AG04450 (cell line): Measurements from ENCODE around the gene TMEM120B. TPM values are rescaled to one million over a fixed set of nuclear protein-coding genes. Genes with fewer than 3 reads are reported as not detected.

Source experiments
- CTCF ChIA-PET: fragments of 300-600, 350-600 bp; formaldehyde crosslinking; extraction: SDS; loops from one replicate; lab custom pipeline; 2022; ENCODE audit warnings: antibody characterized with exemption, inconsistent platforms; lab: Charles Lee
- POLR2A ChIA-PET: fragments of 350-600 bp; formaldehyde crosslinking; extraction: SDS; loops from one replicate; lab custom pipeline; 2021; ENCODE audit warnings: antibody characterized with exemption, inconsistent platforms; lab: Yijun Ruan, JAX
- DNase-seq: peaks from one replicate; pipeline ENCODE4 v3.0.0-alpha.2; 2011; ENCODE audit warnings: low read depth, low spot score
- H3K27ac ChIP-seq: one replicate; pipeline ENCODE4 v1.5.1; 2012; ENCODE audit warnings: low read depth, low read length, control low read depth
- H3K27me3 ChIP-seq: one replicate; pipeline ENCODE4 v1.6.0; 2012; ENCODE audit warnings: low read length; ENCODE audit not compliant: control insufficient read depth, insufficient read depth
- H3K4me3 ChIP-seq: 2 replicates; pipeline ENCODE4 v1.5.1; 2011; ENCODE audit warnings: mild to moderate bottlenecking, low read depth, low read length, control low read depth
- H3K9me3 ChIP-seq: 2 replicates; pipeline ENCODE4 v1.5.1; 2012; ENCODE audit warnings: low read length; ENCODE audit not compliant: control insufficient read depth, insufficient read depth
- CTCF ChIP-seq: IDR thresholded peaks from 2 replicates; pipeline ENCODE4 v1.5.1; 2011; ENCODE audit warnings: low read depth, low read length, control low read depth, inconsistent platforms
- polyA plus RNA-seq: library from polyadenylated mRNA; depleted of rRNA; stranded (reverse); fragments of >200 nt; gene quantifications from 2 replicates; pipeline ENCODE4 v1.2.3, GENCODE V29; 2011

The TMEM120B gene
- polyA plus RNA-seq, 1 experiment: 11.1 TPM

DNA sequence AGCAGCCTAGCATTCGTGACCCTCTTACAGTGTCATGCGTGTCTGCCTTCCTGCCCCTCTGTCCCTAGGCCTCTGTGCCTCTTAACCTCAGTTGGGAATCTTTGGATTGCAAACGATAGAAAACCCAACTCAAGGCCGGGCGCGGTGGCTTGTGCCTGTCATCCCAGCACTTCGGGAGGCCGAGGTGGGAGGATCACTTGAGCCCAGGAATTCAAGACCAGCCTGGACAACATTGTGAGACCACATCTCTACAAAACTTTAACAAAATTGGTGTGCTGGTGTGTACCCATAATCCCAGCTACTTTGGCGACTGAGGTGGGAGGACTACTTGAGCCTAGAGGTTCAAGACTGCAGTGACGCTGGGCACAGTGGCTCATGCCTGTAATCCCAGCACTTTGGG is 36.7 kb downstream of the TMEM120B start:
- Histone ChIP-seq H3K4me3 (no peak overlapping the region), H3K27ac (peak overlapping the region; percentile 89), H3K27me3 (no peaks in the 10 kb centered on the region), H3K9me3 (no peaks in the 10 kb centered on the region)
- ChIA-PET CTCF (interaction anchor here (1.6 kb wide), 1 partner anchor 46 kb away, joined by 14 read pairs; no protein-coding TSS in a partner anchor), POLR2A (interaction anchor here (1.2 kb wide), 1 partner anchor 26 kb away, joined by 3 read pairs; no protein-coding TSS in a partner anchor)
- no peak for DNase-seq
- no peak for TF ChIP-seq CTCF

DNA sequence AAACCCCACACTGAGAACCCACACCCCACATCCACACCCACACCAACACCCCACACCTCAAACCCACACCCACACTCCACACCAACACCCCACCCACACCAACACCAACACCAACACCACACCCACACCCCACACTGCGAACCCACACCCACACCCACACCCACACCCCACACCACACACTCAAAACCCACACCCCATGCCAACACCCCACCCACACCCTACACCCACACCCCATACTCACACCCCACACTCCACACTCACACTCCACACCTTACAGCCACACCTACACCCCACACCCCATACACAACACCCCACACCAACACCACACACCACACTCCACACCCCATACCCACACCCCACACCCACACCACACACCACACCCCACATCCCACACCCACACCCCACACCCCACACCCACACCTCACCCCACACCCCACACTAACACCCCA is 38.0 kb downstream of the TMEM120B start:
- H3K27me3 ChIP-seq: no peaks in the 10 kb centered on the region
- no peaks in the 10 kb centered on the region for H3K9me3 ChIP-seq
- DNase-seq: no peak
- ChIA-PET CTCF (no interaction called here), POLR2A (no interaction called here)
- H3K4me3 ChIP-seq: no peak overlapping the region
- no peak overlapping the region for H3K27ac ChIP-seq
- no peak for TF ChIP-seq CTCF

DNA sequence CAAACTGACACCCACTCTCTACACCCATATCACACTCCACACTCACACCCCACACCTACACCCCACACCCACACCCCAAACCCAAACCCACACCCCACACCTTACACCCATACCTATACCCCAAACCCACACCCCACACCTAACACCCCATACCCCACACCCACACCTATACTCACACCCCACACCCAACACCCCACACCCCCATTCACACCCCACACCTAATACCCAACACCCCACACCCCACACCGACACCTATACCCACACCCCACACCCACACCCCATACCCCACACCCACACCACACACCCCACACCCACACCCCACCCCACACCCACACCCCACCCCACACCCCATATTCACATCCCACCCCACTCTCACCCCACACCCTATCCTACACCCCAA is 38.5 kb downstream of the TMEM120B start:
- no peak for TF ChIP-seq CTCF
- no peak overlapping the region for H3K27ac ChIP-seq
- no peak overlapping the region for H3K4me3 ChIP-seq
- ChIA-PET CTCF (no interaction called here), POLR2A (interaction anchor here (0.6 kb wide), 1 partner anchor 203 kb away, joined by 6 read pairs; no protein-coding TSS in a partner anchor)
- no peaks in the 10 kb centered on the region for H3K27me3 ChIP-seq
- DNase-seq: no peak
- no peaks in the 10 kb centered on the region for H3K9me3 ChIP-seq

DNA sequence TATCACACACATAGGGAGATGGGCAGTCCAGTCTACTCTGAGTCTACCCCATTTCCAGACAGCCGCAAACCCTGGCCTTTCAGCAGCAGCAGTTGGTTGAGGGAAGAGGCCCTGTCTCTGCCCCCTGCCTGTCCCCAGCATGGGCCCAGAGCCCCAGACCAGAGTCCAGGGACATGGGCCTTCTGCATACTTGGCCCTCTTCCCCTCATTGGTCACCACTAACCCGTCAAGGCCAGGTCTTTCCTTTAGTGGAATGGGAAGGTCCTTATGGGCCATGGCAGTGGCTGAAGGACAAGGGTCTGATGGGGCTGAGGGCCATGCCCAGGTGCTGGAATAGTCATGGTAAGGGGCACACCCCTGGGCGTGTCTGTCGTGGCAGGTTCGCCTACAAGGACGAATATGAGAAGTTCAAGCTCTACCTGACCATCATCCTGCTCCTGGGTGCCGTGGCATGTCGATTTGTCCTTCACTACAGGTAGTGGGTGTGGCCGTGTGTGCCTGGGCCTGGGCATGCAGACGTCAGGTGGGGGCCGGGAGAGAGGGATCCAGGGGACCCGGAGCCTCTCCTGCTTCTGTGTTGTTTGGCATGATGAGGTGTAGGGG is 39.3 kb downstream of the TMEM120B start:
- ChIA-PET POLR2A (interaction anchor here (0.6 kb wide), 2 partner anchors 21 to 202 kb away, joined by 3 to 6 read pairs; no protein-coding TSS in a partner anchor), CTCF (interaction anchor here (0.6 kb wide), 1 partner anchor 48 kb away, joined by 3 read pairs; no protein-coding TSS in a partner anchor)
- Histone ChIP-seq H3K9me3 (no peaks in the 10 kb centered on the region), H3K27me3 (no peaks in the 10 kb centered on the region), H3K27ac (no peak overlapping the region), H3K4me3 (no peak overlapping the region)
- TF ChIP-seq CTCF: no peak
- DNase-seq: no peak

DNA sequence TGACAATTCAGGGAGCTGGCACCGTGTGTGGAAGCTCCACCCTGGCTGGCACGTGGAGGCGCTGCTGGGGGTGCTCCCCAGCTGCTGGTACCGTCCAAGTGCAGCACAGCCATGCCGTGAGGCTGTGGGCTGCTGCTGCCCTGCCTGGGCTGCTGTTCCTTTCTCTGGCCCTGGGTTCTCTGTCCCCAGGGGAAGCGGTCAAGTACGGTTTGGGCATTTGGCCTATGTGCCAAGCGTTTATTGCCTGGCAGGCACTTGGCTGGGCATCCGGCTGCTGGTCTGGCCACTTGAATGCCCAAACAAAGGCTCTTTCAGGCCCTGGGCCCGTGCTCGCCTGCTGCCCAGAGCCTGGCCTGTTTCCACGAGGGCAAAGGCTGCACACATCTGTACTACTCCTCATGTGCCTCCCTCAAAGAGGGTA is 41.3 kb downstream of the TMEM120B start:
- POLR2A ChIA-PET: no interaction called here
- no peak for TF ChIP-seq CTCF
- no peaks in the 10 kb centered on the region for H3K9me3 ChIP-seq
- H3K27ac ChIP-seq: no peak overlapping the region
- no peak overlapping the region for H3K4me3 ChIP-seq
- H3K27me3 ChIP-seq: no peaks in the 10 kb centered on the region
- CTCF ChIA-PET: no interaction called here
- no peak for DNase-seq
